CD4-positive, alpha-beta T cell (primary cell): ENCODE measurements around the gene CR1. TPM values are rescaled to one million over a fixed set of nuclear protein-coding genes. Genes with fewer than 3 reads are reported as not detected.
A peak's percentile ranks its signal among the peaks of the same experiment; 100 is the strongest.

Source experiments
- ATAC-seq: fragments of 200-7000 bp; cut with Tn5 transposase; one replicate; pipeline ENCODE4 v1.10.0; 2022; ENCODE audit warnings: mild to moderate bottlenecking; ENCODE audit not compliant: poor library complexity
- CTCF ChIA-PET: fragments of 350-600 bp; sonication (Branson Sonifier 250); formaldehyde crosslinking; loops from one replicate; lab custom pipeline; 2021; ENCODE audit warnings: antibody characterized with exemption, inconsistent platforms; lab: Charles Lee
- POLR2A ChIA-PET: fragments of 350-600 bp; sonication (Branson Sonifier 250); formaldehyde crosslinking; loops from one replicate; lab custom pipeline; 2021; ENCODE audit warnings: antibody characterized with exemption, inconsistent platforms; lab: Charles Lee
- DNase-seq, 14 experiments: peaks; one replicate each; pipeline ENCODE4 v3.0.0-alpha.2; 2013 to 2020; ENCODE audit warnings: mixed read lengths in 2 of 14
- H3K27ac ChIP-seq, 2 donors: one replicate each; pipeline versions ENCODE4 v1.5.1 to v1.7.0; 2013; ENCODE audit warnings: low read length in 2 of 2, low read depth in 1 of 2, mild to moderate bottlenecking in 1 of 2
- H3K27me3 ChIP-seq, 2 experiments: 1 replicate in 1 of 2; 2 replicates in 1 of 2; pipeline versions ENCODE4 v1.6.1 to v1.7.0; 2013; ENCODE audit warnings: low read length in 2 of 2, control low read depth in 1 of 2, mild to moderate bottlenecking in 1 of 2, moderate library complexity in 1 of 2; ENCODE audit not compliant: insufficient read depth in 2 of 2, control insufficient read depth in 1 of 2
- H3K36me3 ChIP-seq: one replicate; pipeline ENCODE4 v1.6.1; 2013; ENCODE audit warnings: low read length, control low read depth; ENCODE audit not compliant: insufficient read depth
- H3K4me1 ChIP-seq: one replicate; pipeline ENCODE4 v1.6.1; 2013; ENCODE audit warnings: low read length, control low read depth; ENCODE audit not compliant: insufficient read depth
- H3K4me3 ChIP-seq: one replicate; pipeline ENCODE4 v1.5.1; 2013; ENCODE audit warnings: mild to moderate bottlenecking, low read length, moderate library complexity
- H3K9me3 ChIP-seq, 2 experiments: 1 replicate in 1 of 2; 2 replicates in 1 of 2; pipeline versions ENCODE4 v1.6.1 to v1.7.0; 2013; ENCODE audit warnings: low read length in 2 of 2, mild to moderate bottlenecking in 2 of 2, control low read depth in 1 of 2, moderate library complexity in 1 of 2; ENCODE audit not compliant: control insufficient read depth in 1 of 2, insufficient read depth in 1 of 2
- H3K27ac Mint-ChIP-seq: one replicate; pipeline ENCODE4 v1.8.0; 2020; ENCODE audit warnings: mixed read lengths
- H3K27me3 Mint-ChIP-seq: one replicate; pipeline ENCODE4 v1.8.0; 2021; ENCODE audit warnings: mixed read lengths
- H3K36me3 Mint-ChIP-seq: one replicate; pipeline ENCODE4 v1.8.0; 2021; ENCODE audit warnings: low read depth, mixed read lengths
- H3K4me1 Mint-ChIP-seq: one replicate; pipeline ENCODE4 v1.8.0; 2021; ENCODE audit warnings: low read depth, mixed read lengths
- H3K4me3 Mint-ChIP-seq: one replicate; pipeline ENCODE4 v1.8.0; 2020; ENCODE audit warnings: mild to moderate bottlenecking, mixed read lengths
- H3K9me3 Mint-ChIP-seq: one replicate; pipeline ENCODE4 v1.8.0; 2020; ENCODE audit warnings: mixed read lengths
- intact Hi-C, 2 experiments: fragments of 100-400 bp; cut with DNase I in 1 of 2; cut with micrococcal nuclease in 1 of 2; formaldehyde crosslinking; loops; one replicate each; pipeline versions ENCODE4 v1.15.1 to v1.9.0; 2023 to 2025; cut with DNase I, micrococcal nuclease
- total RNA-seq, 174 experiments: library from RNA in 2 of 174; stranded (reverse) in 2 of 174; gene quantifications; one replicate each; pipeline ENCODE4 v1.2.3 and lab custom pipeline; 2021 to 2026
- TF ChIP-seq, protein P1 (sequence below): fragments of 200-600 bp; IDR thresholded peaks from one replicate; pipeline ENCODE4 v1.8.0; 2022; ENCODE audit warnings: antibody characterized with exemption, mild to moderate bottlenecking

The CR1 gene
- total RNA-seq, 2 experiments from 2014 or later: 2.8 to 3.1 TPM

- TF ChIP-seq, protein P1, sequence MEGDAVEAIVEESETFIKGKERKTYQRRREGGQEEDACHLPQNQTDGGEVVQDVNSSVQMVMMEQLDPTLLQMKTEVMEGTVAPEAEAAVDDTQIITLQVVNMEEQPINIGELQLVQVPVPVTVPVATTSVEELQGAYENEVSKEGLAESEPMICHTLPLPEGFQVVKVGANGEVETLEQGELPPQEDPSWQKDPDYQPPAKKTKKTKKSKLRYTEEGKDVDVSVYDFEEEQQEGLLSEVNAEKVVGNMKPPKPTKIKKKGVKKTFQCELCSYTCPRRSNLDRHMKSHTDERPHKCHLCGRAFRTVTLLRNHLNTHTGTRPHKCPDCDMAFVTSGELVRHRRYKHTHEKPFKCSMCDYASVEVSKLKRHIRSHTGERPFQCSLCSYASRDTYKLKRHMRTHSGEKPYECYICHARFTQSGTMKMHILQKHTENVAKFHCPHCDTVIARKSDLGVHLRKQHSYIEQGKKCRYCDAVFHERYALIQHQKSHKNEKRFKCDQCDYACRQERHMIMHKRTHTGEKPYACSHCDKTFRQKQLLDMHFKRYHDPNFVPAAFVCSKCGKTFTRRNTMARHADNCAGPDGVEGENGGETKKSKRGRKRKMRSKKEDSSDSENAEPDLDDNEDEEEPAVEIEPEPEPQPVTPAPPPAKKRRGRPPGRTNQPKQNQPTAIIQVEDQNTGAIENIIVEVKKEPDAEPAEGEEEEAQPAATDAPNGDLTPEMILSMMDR: peak; percentile 80
- Histone ChIP-seq H3K36me3 (no peaks in the 10 kb centered on the region), H3K27ac (no peak overlapping the region), H3K4me1 (peaks cover 16% of the 10 kb centered on the region), H3K4me3 (no peak overlapping the region), H3K27me3 (peaks cover 0 to 18% of the 10 kb centered on the region in 2 experiments), H3K9me3 (no peaks in the 10 kb centered on the region)
- no peaks in the 10 kb centered on the region for H3K9me3 Mint-ChIP-seq
- H3K4me3 Mint-ChIP-seq: no peak overlapping the region
- intact Hi-C loops: loop anchor here (1.0 to 2.0 kb wide), 5 partner anchors 45 to 449 kb away; partner anchors contain the start of gene CR2 (in 2 of the 2)
- ATAC-seq (peak; percentile 82), DNase-seq (peak; percentile 54 to 87 (median 62))
- H3K4me1 Mint-ChIP-seq: peaks cover 16% of the 10 kb centered on the region
- H3K27ac Mint-ChIP-seq: no peak overlapping the region
- no peaks in the 10 kb centered on the region for H3K36me3 Mint-ChIP-seq
- ChIA-PET POLR2A (interaction anchor here (1.5 kb wide), 1 partner anchor 45 kb away, joined by 5 read pairs; the partner anchor contains the start of gene CR2), CTCF (interaction anchor here (0.6 to 2.1 kb wide), 16 partner anchors 8 to 765 kb away, joined by 3 to 25 read pairs (median 4); partner anchors contain the start of gene CR2)
- H3K27me3 Mint-ChIP-seq: peaks cover 58% of the 10 kb centered on the region
Measured at GRCh38 chr1:207499573-207499972, 3.6 kb downstream of the CR1 start.

- no peak overlapping the region for H3K4me3 ChIP-seq
- intact Hi-C loops: loop anchor here in 1 of 2 experiments (5.0 kb wide), 1 partner anchor 868 kb away; no protein-coding TSS in a partner anchor
Measured at GRCh38 chr1:207500306-207500705, 4.3 kb downstream of the CR1 start.

DNA sequence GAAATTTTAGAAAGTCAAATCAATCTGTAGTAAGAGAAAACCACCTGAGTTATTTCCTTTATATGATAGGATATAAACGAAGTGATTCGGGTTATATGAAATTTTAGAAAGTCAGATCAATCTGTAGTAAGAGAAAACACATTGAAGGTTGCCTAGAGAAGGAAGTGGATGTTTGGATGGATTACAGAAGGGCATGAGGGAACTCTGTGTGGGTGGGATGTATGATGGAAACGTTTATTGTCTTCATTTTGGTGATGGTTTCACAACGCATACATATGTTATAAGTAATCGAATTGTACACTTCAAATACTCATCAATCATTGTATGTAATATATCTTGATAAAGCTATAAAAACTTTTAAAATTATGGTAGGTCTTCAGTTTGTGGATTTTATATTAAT lies 5.1 kb downstream of the CR1 start:
- Mint-ChIP-seq H3K27me3 (peaks cover 53% of the 10 kb centered on the region), H3K4me3 (no peak overlapping the region), H3K9me3 (no peaks in the 10 kb centered on the region), H3K4me1 (peaks cover 10% of the 10 kb centered on the region), H3K36me3 (no peaks in the 10 kb centered on the region), H3K27ac (no peak overlapping the region)
- ChIA-PET POLR2A (no interaction called here), CTCF (no interaction called here)
- Histone ChIP-seq H3K36me3 (no peaks in the 10 kb centered on the region), H3K4me1 (peaks cover 9% of the 10 kb centered on the region), H3K27ac (no peak overlapping the region), H3K27me3 (peaks cover 0 to 15% of the 10 kb centered on the region in 2 experiments), H3K4me3 (no peak overlapping the region), H3K9me3 (no peaks in the 10 kb centered on the region)
- DNase-seq (no peak), ATAC-seq (no peak)
- intact Hi-C loops: loop anchor here in 1 of 2 experiments (5.0 kb wide), 1 partner anchor 869 kb away; no protein-coding TSS in a partner anchor
- TF ChIP-seq, protein P1: no peak

More at GRCh38 chr1:207500306-207500705, 4.3 kb downstream of the CR1 start:
- no peak overlapping the region for H3K27ac Mint-ChIP-seq
- TF ChIP-seq, protein P1: no peak
- H3K9me3 Mint-ChIP-seq: no peaks in the 10 kb centered on the region
- H3K4me3 Mint-ChIP-seq: no peak overlapping the region
- ATAC-seq (no peak), DNase-seq (no peak)
- H3K36me3 Mint-ChIP-seq: no peaks in the 10 kb centered on the region
- H3K27me3 ChIP-seq: peaks cover 0 to 18% of the 10 kb centered on the region in 2 experiments
- H3K9me3 ChIP-seq: no peaks in the 10 kb centered on the region
- no peaks in the 10 kb centered on the region for H3K36me3 ChIP-seq
- H3K4me1 ChIP-seq: peaks cover 16% of the 10 kb centered on the region
- peaks cover 57% of the 10 kb centered on the region for H3K27me3 Mint-ChIP-seq
- peaks cover 16% of the 10 kb centered on the region for H3K4me1 Mint-ChIP-seq
- POLR2A ChIA-PET: interaction anchor here (0.6 kb wide), 1 partner anchor 447 kb away, joined by 3 read pairs; no protein-coding TSS in a partner anchor
- CTCF ChIA-PET: interaction anchor here (0.9 to 2.1 kb wide), 8 partner anchors 46 to 766 kb away, joined by 3 to 25 read pairs (median 5); partner anchors contain the start of gene CR2
- H3K27ac ChIP-seq: no peak overlapping the region
